GM12878 (cell line): Measurements from ENCODE around the gene NR2F6. TPM values are rescaled to one million over a fixed set of nuclear protein-coding genes. Genes with fewer than 3 reads are reported as not detected.

Experiments used
- ATAC-seq: fragments of 200-7000 bp; cut with Tn5 transposase; 3 replicates; pipeline ENCODE4 v1.9.1; 2020; ENCODE audit warnings: mild to moderate bottlenecking, moderate library complexity
- BruUV-seq: library from RNA; stranded (reverse); fragments of 400-500 nt; replicated peaks from 2 replicates; lab custom pipeline; 2021; lab: Mats Ljungman, UMichigan
- CTCF ChIA-PET: fragments of 300-600 bp; sonication (Branson Sonifier 250); formaldehyde crosslinking; extraction: SDS; loops from one replicate; lab custom pipeline; 2021; ENCODE audit warnings: inconsistent platforms; lab: Yijun Ruan, JAX
- POLR2A ChIA-PET: fragments of 350-600 bp; formaldehyde crosslinking; extraction: SDS; loops from one replicate; lab custom pipeline; 2021; ENCODE audit warnings: inconsistent platforms; lab: Charles Lee
- RAD21 ChIA-PET: fragments of 300-600 bp; sonication (Branson Sonifier 250); formaldehyde crosslinking; loops from one replicate; lab custom pipeline; 2023; ENCODE audit warnings: antibody characterized with exemption; ENCODE audit not compliant: unreplicated experiment; lab: Charles Lee
- SMC1A ChIA-PET: fragments of 300-600 bp; sonication (Branson Sonifier 250); formaldehyde crosslinking; loops from one replicate; lab custom pipeline; 2023; ENCODE audit not compliant: unreplicated experiment, uncharacterized antibody; lab: Charles Lee
- DNase-seq: peaks from one replicate; pipeline ENCODE4 v3.0.0-alpha.2; 2011; ENCODE audit warnings: low read depth, low spot score
- FAIRE-seq: peaks from 3 replicates; lab custom pipeline; 2011; peaks lifted over from hg19 to GRCh38; lab: Jason Lieb, UNC
- H2AFZ ChIP-seq: 2 replicates; pipeline ENCODE4 v1.6.0; 2011; ENCODE audit warnings: low read depth, low read length, control low read depth; ENCODE audit not compliant: control insufficient read depth
- H3K27ac ChIP-seq: 2 replicates; pipeline ENCODE4 v1.5.1; 2011; ENCODE audit warnings: control low read depth; ENCODE audit not compliant: control insufficient read depth, insufficient read depth
- H3K27me3 ChIP-seq, 2 experiments: replicated peaks in 1 of 2; 2 replicates each; pipeline versions ENCODE4 v1.6.0 to v1.6.1; 2011; ENCODE audit warnings: low read length in 1 of 2; ENCODE audit not compliant: control insufficient read depth in 2 of 2, insufficient read depth in 2 of 2
- H3K36me3 ChIP-seq, 2 experiments: 2 replicates each; pipeline ENCODE4 v1.5.1; 2011; ENCODE audit warnings: low read length in 1 of 2; ENCODE audit not compliant: control insufficient read depth in 2 of 2, insufficient read depth in 2 of 2
- H3K4me1 ChIP-seq: 2 replicates; pipeline ENCODE4 v1.6.1; 2011; ENCODE audit warnings: mild to moderate bottlenecking, low read length, moderate library complexity, mixed read lengths; ENCODE audit not compliant: control insufficient read depth, insufficient read depth
- H3K4me2 ChIP-seq: 2 replicates; pipeline ENCODE4 v1.6.0; 2011; ENCODE audit warnings: control low read depth; ENCODE audit not compliant: control insufficient read depth, insufficient read depth
- H3K4me3 ChIP-seq: fragments of 200-600 bp; sonication (generic); 2 replicates; pipeline ENCODE4 v1.5.1; 2016
- H3K79me2 ChIP-seq: 2 replicates; pipeline ENCODE4 v1.6.0; 2011; ENCODE audit warnings: low read length; ENCODE audit not compliant: control insufficient read depth, insufficient read depth
- H3K9ac ChIP-seq: 2 replicates; pipeline ENCODE4 v1.8.0; 2011; ENCODE audit warnings: low read length, control low read depth, mixed read lengths; ENCODE audit not compliant: control insufficient read depth, insufficient read depth
- H3K9me3 ChIP-seq: replicated peaks from 3 replicates; pipeline ENCODE4 v1.5.1; 2011; ENCODE audit warnings: mild to moderate bottlenecking, low read length; ENCODE audit not compliant: control insufficient read depth, insufficient read depth
- H4K20me1 ChIP-seq: 2 replicates; pipeline ENCODE4 v1.6.0; 2011; ENCODE audit not compliant: control insufficient read depth, insufficient read depth
- CTCF ChIP-seq, 3 experiments: IDR thresholded peaks in 2 of 3; conservative IDR thresholded peaks in 1 of 3; 2 replicates each; pipeline ENCODE4 v1.5.1; 2011; ENCODE audit warnings: low read depth in 3 of 3, low read length in 3 of 3, mild to moderate bottlenecking in 3 of 3, control low read depth in 2 of 3, moderate library complexity in 2 of 3, inconsistent platforms in 1 of 3, mixed read lengths in 1 of 3; ENCODE audit not compliant: control insufficient read depth in 2 of 3, insufficient read depth in 1 of 3; ENCODE audit errors: extremely low read depth in 1 of 3
- NFIC ChIP-seq: IDR thresholded peaks from 2 replicates; pipeline ENCODE4 v1.6.1; 2012; ENCODE audit warnings: low read depth, mild to moderate bottlenecking, inconsistent platforms, low read length, moderate library complexity
- NKRF ChIP-seq: fragments of 450-650 bp; conservative IDR thresholded peaks from 2 replicates; pipeline ENCODE4 v1.6.1; 2017; ENCODE audit warnings: mild to moderate bottlenecking, moderate library complexity
- POLR2A ChIP-seq: IDR thresholded peaks from 2 replicates; pipeline ENCODE4 v1.6.1; 2011; ENCODE audit warnings: low read depth, mild to moderate bottlenecking, low read length
- RAD51 ChIP-seq: fragments of 450-650 bp; IDR thresholded peaks from 2 replicates; pipeline ENCODE4 v1.6.1; 2016; ENCODE audit warnings: moderate library complexity, mild to moderate bottlenecking, inconsistent platforms
- SRF ChIP-seq, 2 experiments: IDR thresholded peaks; 2 replicates each; pipeline ENCODE4 v1.6.1; 2011; ENCODE audit warnings: low read depth in 2 of 2, low read length in 2 of 2, mild to moderate bottlenecking in 1 of 2, moderate library complexity in 1 of 2
- TCF12 ChIP-seq: IDR thresholded peaks from 2 replicates; pipeline ENCODE4 v1.6.1; 2011; ENCODE audit warnings: low read depth, mild to moderate bottlenecking, low read length
- ZNF274 ChIP-seq: IDR thresholded peaks from one replicate; pipeline ENCODE4 v1.8.0; 2011; ENCODE audit not compliant: insufficient read length, insufficient read depth
- ZNF687 ChIP-seq: fragments of 450-650 bp; IDR thresholded peaks from 2 replicates; pipeline ENCODE4 v1.6.1; 2017; ENCODE audit warnings: mild to moderate bottlenecking, moderate library complexity
- WGBS: methylation state at CpG from one replicate; pipeline ENCODE4 v1.1.6; 2016; ENCODE audit warnings: low lambda C conversion rate; ENCODE audit not compliant: insufficient replicate concordance, insufficient coverage; ENCODE audit errors: missing lambda C conversion rate; 5-methylcytosine and 5-hydroxymethylcytosine counted together
- in situ Hi-C: fragments of 300-500 bp; cut with MboI; formaldehyde crosslinking; loops from 9 replicates; pipeline ENCODE4 v1.14.3; 2018; ENCODE audit warnings: mixed read lengths
- intact Hi-C: fragments of 100-400 bp; cut with micrococcal nuclease; formaldehyde crosslinking; loops from one replicate; pipeline ENCODE4 v1.14.2; 2022; ENCODE audit not compliant: unreplicated experiment
- polyA plus RNA-seq, 11 experiments: library from polyadenylated mRNA; depleted of rRNA in 4 of 11; unstranded in 6 of 11; stranded (reverse) in 5 of 11; fragments of >200 nt; fragmentation: Nextera tagmentation in 4 of 11; fragmentation: Illumina TruSeq in 1 of 11; extraction: Ambion mirVana in 4 of 11; extraction: Trizol in 1 of 11; gene quantifications; 1 replicate in 1 of 11; 2 replicates in 10 of 11; pipeline versions ENCODE4 v1.2.1 to v1.2.3, GENCODE V29; 2011 to 2016; ENCODE audit warnings: inconsistent platforms in 2 of 11, missing spikeins in 2 of 11, low read depth in 1 of 11
- total RNA-seq, 4 experiments: library from RNA; depleted of rRNA in 3 of 4; stranded (reverse); fragments of >200 nt in 3 of 4; fragmentation: Illumina TruSeq in 1 of 4; extraction: Trizol in 1 of 4; gene quantifications; 2 replicates each; pipeline versions ENCODE4 v1.2.1 to v1.2.3, GENCODE V29; 2013 to 2021
- TF ChIP-seq, protein P1 (sequence below): IDR thresholded peaks from 2 replicates; pipeline ENCODE4 v1.6.1; 2012; ENCODE audit warnings: low read depth, low read length, improper control_type of control experiment

The NR2F6 gene
- total and polyA plus RNA-seq, 10 of the 15 experiments (the other 5 are each of a cell fraction or from before 2014, with no cell fraction given) = 0.18 to 15.5 (median 6.1) TPM

DNA sequence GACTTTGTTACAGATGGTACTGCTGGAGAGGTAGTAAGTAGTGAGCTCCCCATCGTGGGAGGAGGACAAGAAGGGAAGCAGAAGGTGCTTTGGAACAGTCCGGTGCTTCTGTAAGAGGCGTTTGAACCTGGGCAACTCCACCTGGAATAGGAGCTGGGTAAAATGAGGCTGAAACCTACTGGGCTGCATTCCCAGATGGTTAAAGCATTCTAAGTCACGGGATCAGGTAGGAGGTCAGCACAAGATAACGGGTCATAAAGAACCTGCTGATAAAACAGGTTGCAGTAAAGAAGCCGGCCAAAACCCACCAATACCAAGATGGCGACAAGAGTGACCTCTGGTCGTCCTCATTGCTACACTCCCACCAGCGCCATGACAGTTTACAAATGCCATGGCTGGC lies 41.0 kb upstream of the NR2F6 start:
- TF ChIP-seq POLR2A (no peak), TCF12 (no peak), NFIC (no peak), CTCF (IDR thresholded peaks at IDR 0.05 in 2 of 3, conservative IDR thresholded peaks at IDR 0.05 in 1 of 3; ENCODE audit: control insufficient read depth in 2 of 3, extremely low read depth in 1 of 3, insufficient read depth in 1 of 3, low read depth in 3 of 3, low read length in 3 of 3) (no peak), ZNF274 (no peak), RAD51 (no peak), ZNF687 (no peak), NKRF (no peak), SRF (IDR thresholded peaks at IDR 0.05; ENCODE audit: low read depth in 2 of 2, low read length in 2 of 2) (no peak)
- TF ChIP-seq, protein P1, sequence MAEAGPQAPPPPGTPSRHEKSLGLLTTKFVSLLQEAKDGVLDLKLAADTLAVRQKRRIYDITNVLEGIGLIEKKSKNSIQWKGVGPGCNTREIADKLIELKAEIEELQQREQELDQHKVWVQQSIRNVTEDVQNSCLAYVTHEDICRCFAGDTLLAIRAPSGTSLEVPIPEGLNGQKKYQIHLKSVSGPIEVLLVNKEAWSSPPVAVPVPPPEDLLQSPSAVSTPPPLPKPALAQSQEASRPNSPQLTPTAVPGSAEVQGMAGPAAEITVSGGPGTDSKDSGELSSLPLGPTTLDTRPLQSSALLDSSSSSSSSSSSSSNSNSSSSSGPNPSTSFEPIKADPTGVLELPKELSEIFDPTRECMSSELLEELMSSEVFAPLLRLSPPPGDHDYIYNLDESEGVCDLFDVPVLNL = no peak
- ChIA-PET RAD21 (no interaction called here), POLR2A (no interaction called here), CTCF (interaction anchor here (1.0 to 1.6 kb wide), 4 partner anchors 19 to 103 kb away, joined by 3 to 5 read pairs (median 4); partner anchors contain the start of gene MRPL34), SMC1A (interaction anchor here (1.7 kb wide), 1 partner anchor 99 kb away, joined by 3 read pairs; no protein-coding TSS in a partner anchor)
- Histone ChIP-seq H3K79me2 (no peaks in the 10 kb centered on the region; the same call in 1 of the 2 replicates), H3K4me3 (no peak overlapping the region), H3K9me3 (no peaks in the 10 kb centered on the region), H3K9ac (no peak overlapping the region), H3K36me3 (peaks cover 0 to 7% of the 10 kb centered on the region in 2 experiments; a peak in 2 of 4 replicates), H3K27me3 (no peaks in the 10 kb centered on the region), H4K20me1 (no peaks in the 10 kb centered on the region), H2AFZ (no peak overlapping the region), H3K4me1 (peaks cover 4% of the 10 kb centered on the region), H3K4me2 (no peak overlapping the region), H3K27ac (no peak overlapping the region)
- ATAC-seq = no peak
- BruUV-seq = no TSS peak
- DNase-seq = no peak
- FAIRE-seq = no peak
- intact Hi-C loops = no loop called here
- in situ Hi-C loops = loop anchor here (5.0 kb wide), 1 partner anchor 214 kb away; no protein-coding TSS in a partner anchor
- 98% methylated on average over 9 of the region's 9 CpGs for WGBS
